ENCODE data around the gene MADCAM1.

The MADCAM1 gene

GRCh38 chr19:547836-548720 lies 51.8 kb downstream of the MADCAM1 start:
- in situ Hi-C loops (cut with MboI; ENCODE audit: low sequenced_read_pairs): no loop called here

GRCh38 chr19:548886-549830 lies 52.9 kb downstream of the MADCAM1 start:
- in situ Hi-C loops (cut with MboI; ENCODE audit: low sequenced_read_pairs): no loop called here

GRCh38 chr19:554817-555216 lies 58.5 kb downstream of the MADCAM1 start:
- in situ Hi-C loops (cut with MboI; ENCODE audit: low sequenced_read_pairs): no loop called here
